Right lobe of liver (tissue), 6 donors: ENCODE data around the gene PSMB7. TPM values are rescaled to one million over a fixed set of nuclear protein-coding genes. Genes with fewer than 3 reads are reported as not detected.
A peak's percentile ranks its signal among the peaks of the same experiment; 100 is the strongest.

Experiments
- ATAC-seq, 4 donors: fragments of 200-7000 bp; cut with Tn5 transposase; one replicate each; pipeline ENCODE4 v1.9.1; 2020; ENCODE audit warnings: mild to moderate bottlenecking in 4 of 4, moderate library complexity in 4 of 4
- DNase-seq, 3 donors: peaks; one replicate each; pipeline ENCODE4 v3.0.0-alpha.2; 2020
- H3K27ac ChIP-seq, 3 donors: fragments of 200-600 bp; one replicate each; pipeline ENCODE4 v1.8.0; 2022
- H3K27me3 ChIP-seq, 2 donors: fragments of 200-600 bp; one replicate each; pipeline ENCODE4 v1.8.0; 2022
- H3K36me3 ChIP-seq, 4 donors: fragments of 200-600 bp; sonication (generic) in 1 of 4; one replicate each; pipeline versions ENCODE4 v1.5.1 to v1.8.0; 2017 to 2022; ENCODE audit warnings: control low read depth in 1 of 4
- H3K4me1 ChIP-seq, 4 donors: fragments of 200-600 bp; sonication (generic) in 1 of 4; one replicate each; pipeline versions ENCODE4 v1.5.1 to v1.8.0; 2017 to 2022; ENCODE audit warnings: control low read depth in 1 of 4
- H3K4me3 ChIP-seq, 3 donors: fragments of 200-600 bp; one replicate each; pipeline ENCODE4 v1.8.0; 2022
- H3K9me3 ChIP-seq, 4 donors: fragments of 200-600 bp; sonication (generic) in 1 of 4; one replicate each; pipeline versions ENCODE4 v1.5.1 to v1.8.0; 2017 to 2022; ENCODE audit warnings: control low read depth in 1 of 4
- CTCF ChIP-seq, 4 donors: fragments of 200-600 bp in 3 of 4; fragments of 450-650 bp in 1 of 4; IDR thresholded peaks; one replicate each; pipeline versions ENCODE4 v1.5.1 to v1.8.0; 2016 to 2022; ENCODE audit warnings: antibody characterized with exemption in 4 of 4, mild to moderate bottlenecking in 2 of 4
- POLR2A ChIP-seq: fragments of 450-650 bp; IDR thresholded peaks from one replicate; pipeline ENCODE4 v1.6.1; 2017; ENCODE audit warnings: antibody characterized with exemption, mild to moderate bottlenecking
- WGBS: methylation state at CpG from one replicate; pipeline ENCODE4 v1.1.6; 2018; ENCODE audit warnings: low coverage, low lambda C conversion rate; ENCODE audit not compliant: insufficient coverage; ENCODE audit errors: missing lambda C conversion rate; 5-methylcytosine and 5-hydroxymethylcytosine counted together
- intact Hi-C, 2 donors: fragments of 100-400 bp; cut with DNase I; formaldehyde crosslinking; loops; one replicate each; pipeline versions ENCODE4 v1.11.2 to v1.14.1; 2022
- total RNA-seq, 6 experiments: library from RNA; depleted of rRNA in 2 of 6; stranded (reverse); fragments of >200 nt in 2 of 6; fragmentation: NEBNext Ultra II Directional in 3 of 6; extraction: Animal tissue kit (Norgen Biotek cat#: 25700) in 3 of 6; gene quantifications; one replicate each; pipeline versions ENCODE4 v1.1.0 to v1.2.4, GENCODE V29; 2016 to 2023
- donor health status: DM: no; HTN: yes; CAD: no.
- donor health status: DM: no; HTN: no; CAD: no.
- donor health status: DM: no; HTN: no; CAD: no.
- donor health status: DM: no; HTN: yes; CAD: no.
- donor health status: DM: no; HTN: yes; CAD: no.

The PSMB7 gene
- total RNA-seq, 6 experiments from 2014 or later: 76.4 to 196 (median 96.8) TPM

- Histone ChIP-seq H3K27me3 (no peaks in the 10 kb centered on the region), H3K9me3 (no peaks in the 10 kb centered on the region), H3K27ac (peak overlapping the region; percentile 41 to 86 (median 77)), H3K4me3 (peak overlapping the region in 2 of 3 donors; percentile 40 to 41), H3K36me3 (no peaks in the 10 kb centered on the region), H3K4me1 (peaks cover 0 to 76% (median 33%) of the 10 kb centered on the region in 4 donors)
- no peak for TF ChIP-seq POLR2A
- no peak for TF ChIP-seq CTCF (IDR thresholded peaks at IDR 0.05)
- ATAC-seq: no peak
- intact Hi-C loops: no loop called here
- DNase-seq: no peak
- WGBS: 31% methylated on average over 7 of the region's 7 CpGs
Observed at GRCh38 chr9:124385623-124386022, 29.6 kb downstream of the PSMB7 start.

- intact Hi-C loops: no loop called here
- DNase-seq: no peak
- peak overlapping the region in 2 of 3 donors; percentile 77 to 86 for H3K27ac ChIP-seq
- peak overlapping the region in 2 of 3 donors; percentile 40 to 41 for H3K4me3 ChIP-seq
- ATAC-seq: peak in 1 of 4 donors; percentile 7
- 39% methylated on average over 5 of the region's 5 CpGs for WGBS
- TF ChIP-seq CTCF (IDR thresholded peaks at IDR 0.05) (no peak), POLR2A (no peak)
- H3K9me3 ChIP-seq: no peaks in the 10 kb centered on the region
- H3K36me3 ChIP-seq: no peaks in the 10 kb centered on the region
- H3K27me3 ChIP-seq: no peaks in the 10 kb centered on the region
- peaks cover 0 to 76% (median 30%) of the 10 kb centered on the region in 4 donors for H3K4me1 ChIP-seq
Observed at GRCh38 chr9:124384846-124385245, 30.4 kb downstream of the PSMB7 start.

- H3K27ac ChIP-seq: peak overlapping the region in 2 of 3 donors; percentile 77 to 86
- no peak overlapping the region for H3K4me3 ChIP-seq
- H3K9me3 ChIP-seq: no peaks in the 10 kb centered on the region
- DNase-seq (no peak), ATAC-seq (peak; percentile 6 to 42 (median 10))
- intact Hi-C loops: no loop called here
- H3K36me3 ChIP-seq: no peaks in the 10 kb centered on the region
- 68% methylated on average over 7 of the region's 7 CpGs for WGBS
- no peak for TF ChIP-seq POLR2A
- no peak for TF ChIP-seq CTCF (IDR thresholded peaks at IDR 0.05)
- H3K27me3 ChIP-seq: no peaks in the 10 kb centered on the region
- peaks cover 0 to 71% (median 28%) of the 10 kb centered on the region in 4 donors for H3K4me1 ChIP-seq
Observed at GRCh38 chr9:124384210-124384609, 31.0 kb downstream of the PSMB7 start.

GRCh38 chr9:124381170-124381945 is 33.9 kb downstream of the PSMB7 start:
- H3K36me3 ChIP-seq: no peaks in the 10 kb centered on the region

More at GRCh38 chr9:124381170-124381945, 33.9 kb downstream of the PSMB7 start:
- no peak for TF ChIP-seq CTCF (IDR thresholded peaks at IDR 0.05)
- TF ChIP-seq POLR2A: no peak
- Histone ChIP-seq H3K4me3 (no peak overlapping the region), H3K4me1 (peaks cover 0 to 44% (median 18%) of the 10 kb centered on the region in 4 donors), H3K27ac (peak overlapping the region; percentile 30 to 61 (median 57)), H3K27me3 (no peaks in the 10 kb centered on the region), H3K9me3 (no peaks in the 10 kb centered on the region)
- DNase-seq (no peak), ATAC-seq (peak; percentile 57 to 76 (median 65))
- intact Hi-C loops: no loop called here
- WGBS: 27% methylated on average over 4 of the region's 4 CpGs
